ENCODE data around the gene WDR46.
A peak's percentile ranks its signal among the peaks of the same experiment; 100 is the strongest.

The WDR46 gene

DNA sequence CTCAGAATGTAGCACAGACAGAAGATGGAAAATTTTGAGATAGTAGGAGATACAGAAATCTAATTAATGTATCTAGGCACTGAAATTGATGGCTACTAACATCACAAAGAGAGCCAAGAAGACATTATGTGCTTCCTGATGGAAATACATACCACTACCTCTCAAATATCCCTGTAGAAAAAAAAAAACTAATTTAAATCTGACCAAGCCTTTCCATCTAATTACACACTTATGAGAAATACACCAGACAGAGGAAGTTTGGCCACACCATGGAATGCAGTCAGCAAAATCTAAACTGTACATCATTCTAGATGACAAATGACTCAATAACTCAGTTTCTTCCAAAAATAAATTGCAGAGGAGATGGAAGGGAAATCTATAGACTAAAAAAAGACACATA is 36.3 kb downstream of the WDR46 start:
- no peak for DNase-seq

DNA sequence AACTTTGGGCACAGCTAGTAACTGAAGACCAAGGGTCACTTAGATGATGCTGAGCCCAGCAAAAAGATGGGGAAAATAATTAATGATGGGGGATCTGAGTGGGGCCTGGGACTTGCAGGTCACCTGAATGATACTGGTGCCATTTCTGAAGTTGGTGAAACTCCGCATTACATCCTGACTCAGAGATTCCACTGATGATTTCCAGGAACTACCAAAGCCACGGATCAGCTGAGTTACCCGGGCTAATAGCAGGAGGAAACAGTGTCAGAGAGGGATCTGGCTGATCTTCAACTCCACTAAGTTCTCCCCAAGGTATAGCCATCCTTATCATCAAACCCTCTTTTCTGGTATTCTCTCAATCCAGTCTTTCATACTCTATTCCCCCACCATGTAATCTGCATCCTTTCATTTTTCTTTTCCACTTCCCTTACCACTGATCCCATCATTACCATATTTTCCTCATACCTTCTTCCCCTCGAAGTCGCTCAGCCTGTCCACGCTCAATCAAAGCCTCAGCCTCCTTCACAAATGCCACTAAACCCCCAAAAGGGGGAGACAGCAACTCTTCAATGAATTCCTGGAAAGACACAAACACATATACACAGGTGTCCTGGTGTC is 37.5 kb downstream of the WDR46 start:
- DNase-seq, result no peak

DNA sequence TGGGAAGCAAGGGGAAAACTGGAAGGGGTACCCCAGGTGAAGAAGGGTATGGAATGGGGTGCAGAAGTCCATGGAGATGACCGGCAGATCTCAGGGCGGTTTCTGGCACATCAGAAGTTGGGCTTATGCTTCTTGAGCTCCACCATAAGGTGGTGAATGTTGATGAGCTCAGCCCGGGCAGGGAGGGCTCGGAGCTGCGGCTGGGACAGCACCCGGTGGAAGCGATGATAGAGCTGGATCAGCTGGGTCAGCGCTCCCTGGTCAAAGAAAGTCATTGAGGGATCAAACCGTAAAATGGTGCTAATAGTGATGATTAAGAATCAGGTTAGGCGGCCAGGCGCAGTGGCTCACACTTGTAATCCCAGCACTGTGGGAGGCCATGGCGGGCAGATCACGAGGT is 38.3 kb downstream of the WDR46 start:
- DNase-seq, result no peak

DNA sequence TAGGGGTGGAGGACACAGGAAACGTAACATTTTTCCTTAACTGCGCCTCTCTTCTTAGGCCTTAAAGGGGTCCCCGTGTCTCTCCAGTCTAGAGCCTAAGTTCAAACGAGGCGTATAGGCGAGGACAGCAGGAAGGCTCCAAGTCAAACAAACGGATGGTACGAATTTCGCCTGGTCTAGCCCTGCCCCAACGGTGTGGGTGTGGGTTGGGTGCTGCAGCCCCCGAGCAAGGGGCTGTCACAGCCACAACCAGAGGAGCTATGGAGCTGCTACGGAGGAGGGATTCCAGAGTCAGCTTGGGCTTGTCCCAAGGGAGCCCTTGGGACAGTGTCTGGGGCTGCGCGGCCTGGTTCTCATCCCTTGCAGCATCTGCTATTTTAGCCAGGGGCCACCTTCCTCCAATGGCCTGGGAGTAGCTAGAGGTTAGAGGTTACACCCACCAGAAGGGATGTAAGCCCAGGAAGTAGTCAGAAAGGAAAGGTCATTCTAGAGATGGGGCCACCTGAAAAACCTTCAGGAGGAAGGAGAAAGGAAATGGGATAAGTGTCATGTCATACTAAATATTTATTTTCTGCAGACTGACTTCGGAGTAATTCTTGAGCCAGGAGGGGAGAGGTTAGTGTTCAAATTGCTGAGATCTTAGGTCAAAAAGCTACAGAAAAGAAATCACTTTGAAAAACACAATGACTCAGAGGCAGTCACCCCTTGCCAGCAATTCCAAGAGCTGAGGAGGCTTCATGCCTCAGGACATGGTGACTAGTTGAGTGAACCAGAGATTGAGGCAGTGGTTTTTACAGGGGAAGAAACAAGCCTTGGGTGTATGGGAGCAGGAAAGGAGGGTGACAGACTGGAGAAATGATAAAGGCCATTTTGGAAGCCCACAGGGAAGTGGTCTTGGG is 39.1 kb downstream of the WDR46 start:
- DNase-seq, result peak in 1 of 2 experiments; percentile 10

DNA sequence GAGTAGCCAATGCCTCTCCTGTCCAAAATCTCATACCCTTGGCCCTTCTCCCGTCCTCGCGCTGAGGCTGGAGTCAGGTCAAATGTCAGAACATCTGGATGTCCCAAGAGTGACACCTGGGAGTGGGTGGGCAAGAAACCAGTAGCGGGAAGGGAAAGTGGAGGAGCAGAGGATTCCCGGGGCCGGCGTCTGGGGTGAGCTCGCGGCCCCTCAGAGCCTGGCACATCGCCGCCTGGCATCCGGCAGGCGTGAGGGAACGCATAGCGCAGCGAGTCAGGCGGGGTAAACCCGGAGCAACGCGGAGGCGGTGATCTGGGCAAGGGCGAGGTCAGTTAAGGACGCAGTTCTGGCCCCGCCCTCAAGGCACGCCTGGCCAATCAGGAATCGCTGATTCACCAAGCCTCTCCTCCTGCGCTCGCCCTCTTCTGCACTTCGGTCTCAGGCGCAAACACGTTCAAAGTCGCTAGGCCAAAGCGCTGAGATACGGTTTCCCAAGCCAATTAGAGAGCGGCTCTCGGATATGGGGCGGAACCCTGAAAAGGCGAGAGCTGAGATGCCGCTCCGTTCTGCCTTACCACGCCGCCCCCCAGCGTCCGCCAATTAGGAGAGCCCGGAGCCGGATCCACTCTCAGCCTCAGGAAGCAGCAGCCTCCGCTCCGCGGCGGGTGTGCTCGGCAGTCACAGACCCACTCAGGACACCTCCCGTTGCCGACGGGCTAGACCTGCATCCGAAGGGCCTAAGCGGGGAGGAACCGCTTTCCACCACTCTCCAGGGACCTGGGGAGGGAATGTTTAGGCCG is 39.9 kb downstream of the WDR46 start:
- peak; percentile 99 for DNase-seq

DNA sequence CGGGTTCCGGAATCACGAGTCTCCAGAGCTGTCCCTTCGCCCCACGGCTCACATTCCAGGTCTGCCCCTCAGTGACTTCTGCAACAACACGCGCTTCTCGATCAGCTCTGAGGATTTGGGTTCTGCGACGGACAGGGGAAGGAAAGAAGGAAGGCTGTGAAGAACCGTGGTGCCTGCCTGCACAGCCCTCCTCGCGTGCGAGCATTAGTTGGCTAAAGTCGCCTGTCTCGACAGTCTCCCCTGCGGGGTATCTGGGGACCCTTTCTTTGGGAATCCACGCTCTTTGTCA is 40.5 kb downstream of the WDR46 start:
- DNase-seq, result peak in 1 of 2 experiments; percentile 62

DNA sequence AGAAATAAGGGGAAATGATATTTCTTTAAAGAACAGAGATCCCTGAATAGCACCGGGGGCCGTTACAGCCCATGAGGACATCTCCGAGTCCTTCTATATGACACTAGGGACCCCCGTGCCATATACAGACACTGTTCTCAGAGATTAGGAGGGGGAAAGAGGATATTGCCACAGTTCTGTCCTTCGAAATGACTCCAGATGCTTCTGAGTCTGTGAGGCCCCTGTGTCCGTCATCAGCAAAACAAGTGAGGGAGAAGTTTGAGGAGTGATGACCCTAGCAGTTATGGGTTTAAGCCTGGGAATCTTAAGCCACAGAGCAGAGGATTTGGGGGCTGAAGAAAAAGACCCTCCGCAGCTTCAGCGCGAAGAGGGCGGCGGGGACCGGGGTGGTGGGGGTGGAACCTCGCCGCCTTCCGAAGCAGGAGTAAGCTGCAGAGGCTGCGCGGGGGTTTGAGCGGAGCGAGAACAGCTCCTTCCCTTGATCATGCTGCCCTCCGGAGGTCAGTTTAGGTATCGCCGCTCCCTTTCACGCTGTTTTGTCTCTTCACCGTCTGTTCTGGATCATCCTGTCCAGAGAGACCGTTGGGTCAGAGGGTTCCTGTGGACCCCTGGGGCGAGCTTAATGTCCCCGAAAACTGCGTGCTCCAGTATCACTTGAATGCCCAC is 40.9 kb downstream of the WDR46 start:
- peak; percentile 78 to 89 for DNase-seq

DNA sequence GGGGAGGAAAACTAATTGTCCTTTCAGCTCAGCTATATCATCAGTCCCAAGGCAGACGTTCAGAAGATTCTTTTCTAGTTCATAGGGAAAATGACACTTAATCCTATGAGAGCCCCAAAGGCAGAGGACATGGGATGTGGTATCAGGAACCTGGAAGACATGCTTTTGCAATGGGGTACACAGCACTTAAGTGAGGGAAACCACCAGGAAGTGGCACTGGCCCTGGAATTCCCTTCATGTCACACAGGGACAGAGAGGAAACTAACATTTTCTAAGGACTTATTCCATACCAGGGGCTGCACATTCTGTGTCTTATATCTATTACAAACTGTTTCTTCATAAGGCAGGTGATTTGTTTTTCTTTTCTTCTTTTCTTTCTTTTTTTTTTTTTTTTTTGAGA is 45.6 kb downstream of the WDR46 start:
- DNase-seq, result no peak

DNA sequence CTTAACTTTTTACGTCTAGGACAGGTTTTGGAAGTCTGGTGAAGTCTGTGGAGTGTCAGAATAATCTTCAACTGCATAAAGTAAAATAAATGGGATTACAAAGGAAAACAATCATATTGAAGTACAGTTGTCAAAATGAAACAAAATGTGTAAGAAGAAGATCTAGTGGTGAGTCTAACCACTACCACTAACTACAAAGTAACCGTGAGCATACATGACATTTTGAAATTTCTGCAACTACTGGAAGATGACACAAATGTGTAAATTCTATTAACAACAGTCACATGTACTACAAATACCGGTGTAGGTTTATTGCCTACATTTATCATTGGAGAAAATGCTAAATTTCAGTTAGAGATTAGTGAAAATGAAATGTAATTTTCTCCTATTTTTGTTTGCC is 47.1 kb downstream of the WDR46 start:
- no peak for DNase-seq

DNA sequence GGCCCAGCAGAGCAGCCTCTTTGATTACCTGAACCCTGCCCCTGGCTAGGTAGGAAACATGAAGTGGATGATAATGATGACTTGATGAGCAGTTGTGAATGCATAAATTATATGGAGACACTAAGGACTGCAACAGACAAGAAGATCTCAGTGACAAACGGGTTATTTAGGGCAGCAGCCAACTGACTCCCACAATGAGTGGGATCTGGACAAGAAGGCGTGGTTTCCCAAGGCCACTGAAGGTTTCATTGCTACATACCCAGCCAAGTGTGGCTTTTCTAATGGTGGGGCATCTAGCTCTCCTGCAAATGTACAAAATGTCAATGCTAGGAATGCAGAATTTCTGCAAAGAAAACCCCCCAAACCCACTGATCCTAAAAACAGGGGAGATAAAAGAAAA is 51.3 kb downstream of the WDR46 start:
- DNase-seq, result no peak

DNA sequence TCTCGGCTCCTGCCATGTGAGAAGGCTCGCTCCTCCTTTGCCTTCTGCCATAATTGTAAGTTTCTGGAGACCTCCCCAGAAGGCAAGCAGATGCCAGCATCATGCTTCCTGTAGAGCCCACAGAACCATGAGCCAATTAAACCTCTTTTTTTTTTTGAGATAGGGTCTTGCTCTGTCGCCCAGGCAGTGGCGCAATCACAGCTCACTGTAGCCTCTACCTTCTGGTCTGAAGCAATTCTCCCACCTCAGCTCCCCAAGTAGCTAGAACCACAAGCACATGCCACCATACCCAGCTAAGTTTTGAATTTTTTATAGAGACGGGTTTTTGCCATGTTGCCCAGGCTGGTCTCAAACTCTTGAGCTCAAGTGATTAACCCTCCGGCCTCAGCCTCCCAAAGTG is 52.2 kb downstream of the WDR46 start:
- DNase-seq, result no peak

DNA sequence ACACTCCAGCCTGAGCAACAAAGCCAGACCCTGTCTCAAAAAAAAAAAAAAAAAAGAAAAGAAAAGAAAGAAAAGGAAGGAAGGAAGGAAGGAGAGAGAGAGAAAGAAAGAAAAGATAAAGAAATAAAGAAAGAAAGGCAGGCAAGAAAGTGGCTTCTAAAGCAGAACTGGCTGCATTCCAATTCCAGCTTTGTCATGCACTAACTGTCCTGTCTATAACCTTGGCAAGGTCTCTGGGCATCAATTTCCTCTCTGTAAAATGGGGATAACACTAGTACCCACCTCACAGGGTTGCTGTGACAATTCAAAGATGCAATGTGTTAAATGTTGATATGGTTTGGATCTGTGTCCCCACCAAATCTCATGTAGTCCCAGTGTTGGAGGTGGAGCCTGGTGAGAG is 52.7 kb downstream of the WDR46 start:
- DNase-seq, result no peak

DNA sequence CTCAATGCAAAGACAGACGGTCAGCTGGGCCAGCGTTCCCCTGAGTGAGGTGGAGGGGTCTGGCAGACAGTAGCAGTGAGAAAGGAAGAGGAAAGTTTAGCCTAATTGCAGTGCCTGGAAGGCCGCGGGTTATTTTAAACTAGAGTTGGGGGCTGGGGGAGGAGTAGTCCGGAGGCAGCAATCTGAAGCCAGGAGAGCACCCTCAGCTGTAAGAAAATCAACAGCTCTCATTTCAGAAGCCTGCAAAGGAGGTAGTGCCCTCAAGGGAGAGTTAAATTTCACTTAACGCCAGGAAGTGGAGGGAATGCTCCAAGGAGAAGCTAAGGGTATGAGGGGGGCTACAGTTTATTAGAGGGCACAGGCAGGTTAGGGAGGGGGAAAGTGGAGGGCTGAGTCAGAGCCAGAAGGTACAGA is 53.8 kb downstream of the WDR46 start:
- no peak for DNase-seq
